Tibial nerve (tissue), 4 donors: ENCODE data around the gene RBM8A. TPM values are rescaled to one million over a fixed set of nuclear protein-coding genes. Genes with fewer than 3 reads are reported as not detected.
A peak's percentile ranks its signal among the peaks of the same experiment; 100 is the strongest.

Experiments
- DNase-seq, 2 donors: peaks; one replicate each; pipeline ENCODE4 v3.0.0-alpha.2; 2019; ENCODE audit warnings: low spot score in 2 of 2
- H3K27ac ChIP-seq, 4 donors: fragments of 200-600 bp; sonication (generic) in 3 of 4; one replicate each; pipeline ENCODE4 v1.5.1; 2017 to 2019; ENCODE audit warnings: mild to moderate bottlenecking in 1 of 4
- H3K27me3 ChIP-seq, 2 donors: fragments of 200-600 bp; sonication (generic) in 1 of 2; one replicate each; pipeline versions ENCODE4 v1.5.1 to v1.6.0; 2017 to 2019
- H3K36me3 ChIP-seq, 3 donors: fragments of 200-600 bp; sonication (generic); one replicate each; pipeline ENCODE4 v1.5.1; 2018 to 2019
- H3K4me1 ChIP-seq, 4 donors: fragments of 200-600 bp; sonication (generic) in 3 of 4; one replicate each; pipeline ENCODE4 v1.5.1; 2017 to 2019
- H3K4me3 ChIP-seq, 4 donors: fragments of 200-600 bp; sonication (generic) in 3 of 4; one replicate each; pipeline ENCODE4 v1.5.1; 2017 to 2019; ENCODE audit warnings: mild to moderate bottlenecking in 1 of 4, moderate library complexity in 1 of 4
- H3K9me3 ChIP-seq, 4 donors: fragments of 200-600 bp; sonication (generic) in 3 of 4; one replicate each; pipeline ENCODE4 v1.5.1; 2017 to 2019
- EP300 ChIP-seq, 2 donors: sonication (generic); formaldehyde crosslinking; IDR thresholded peaks; one replicate each; pipeline ENCODE4 v1.6.1; 2017; ENCODE audit warnings: antibody characterized with exemption in 2 of 2, mild to moderate bottlenecking in 1 of 2
- POLR2A ChIP-seq, 2 donors: fragments of 450-650 bp; IDR thresholded peaks; one replicate each; pipeline ENCODE4 v1.6.1; 2017; ENCODE audit warnings: antibody characterized with exemption in 2 of 2, mild to moderate bottlenecking in 2 of 2, moderate library complexity in 2 of 2
- WGBS, 2 donors: methylation state at CpG; one replicate each; pipeline ENCODE4 v1.1.5; 2018; 5-methylcytosine and 5-hydroxymethylcytosine counted together
- total RNA-seq, 4 donors: library from RNA; depleted of rRNA; stranded (reverse); fragments of >200 nt; gene quantifications; one replicate each; pipeline ENCODE4 v1.1.0, GENCODE V29; 2016
- TF ChIP-seq, protein P1 (sequence below), 5 experiments: fragments of 200-600 bp in 3 of 5; fragments of 450-650 bp in 2 of 5; sonication (generic) in 3 of 5; IDR thresholded peaks; one replicate each; pipeline ENCODE4 v1.5.1; 2016 to 2019; ENCODE audit warnings: antibody characterized with exemption in 5 of 5, mild to moderate bottlenecking in 3 of 5, moderate library complexity in 2 of 5

The RBM8A gene
- total RNA-seq, 4 donors from 2014 or later, result 113 to 157 (median 129) TPM

DNA sequence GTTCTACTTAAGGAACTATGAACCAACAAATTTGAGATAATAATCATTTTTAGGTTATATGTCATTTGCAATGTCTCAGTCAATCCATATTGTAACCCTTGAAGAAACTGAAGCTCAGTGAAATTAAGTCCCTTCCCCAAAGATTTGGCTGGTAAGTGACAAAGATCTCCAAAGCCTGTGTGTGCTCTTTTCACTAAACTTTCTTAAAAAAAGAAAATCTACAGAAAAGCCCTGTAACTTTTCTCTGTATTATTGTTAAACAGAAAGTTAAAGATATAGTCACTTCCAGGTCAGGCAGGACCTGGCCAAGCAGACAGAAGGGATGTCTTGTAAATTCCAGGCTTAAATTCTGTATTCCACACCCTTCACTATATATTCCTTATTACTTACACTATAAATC lies 29.1 kb upstream of the RBM8A start:
- Histone ChIP-seq H3K9me3 (no peaks in the 10 kb centered on the region), H3K4me3 (peak overlapping the region; percentile 77 to 83 (median 78)), H3K4me1 (peaks cover 0 to 75% (median 35%) of the 10 kb centered on the region in 4 donors), H3K36me3 (no peaks in the 10 kb centered on the region), H3K27me3 (no peaks in the 10 kb centered on the region), H3K27ac (peak overlapping the region; percentile 91 to 97 (median 96))
- no peak for TF ChIP-seq EP300 (IDR thresholded peaks at IDR 0.05)
- TF ChIP-seq, protein P1, sequence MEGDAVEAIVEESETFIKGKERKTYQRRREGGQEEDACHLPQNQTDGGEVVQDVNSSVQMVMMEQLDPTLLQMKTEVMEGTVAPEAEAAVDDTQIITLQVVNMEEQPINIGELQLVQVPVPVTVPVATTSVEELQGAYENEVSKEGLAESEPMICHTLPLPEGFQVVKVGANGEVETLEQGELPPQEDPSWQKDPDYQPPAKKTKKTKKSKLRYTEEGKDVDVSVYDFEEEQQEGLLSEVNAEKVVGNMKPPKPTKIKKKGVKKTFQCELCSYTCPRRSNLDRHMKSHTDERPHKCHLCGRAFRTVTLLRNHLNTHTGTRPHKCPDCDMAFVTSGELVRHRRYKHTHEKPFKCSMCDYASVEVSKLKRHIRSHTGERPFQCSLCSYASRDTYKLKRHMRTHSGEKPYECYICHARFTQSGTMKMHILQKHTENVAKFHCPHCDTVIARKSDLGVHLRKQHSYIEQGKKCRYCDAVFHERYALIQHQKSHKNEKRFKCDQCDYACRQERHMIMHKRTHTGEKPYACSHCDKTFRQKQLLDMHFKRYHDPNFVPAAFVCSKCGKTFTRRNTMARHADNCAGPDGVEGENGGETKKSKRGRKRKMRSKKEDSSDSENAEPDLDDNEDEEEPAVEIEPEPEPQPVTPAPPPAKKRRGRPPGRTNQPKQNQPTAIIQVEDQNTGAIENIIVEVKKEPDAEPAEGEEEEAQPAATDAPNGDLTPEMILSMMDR (IDR thresholded peaks at IDR 0.05), result no peak
- no peak for TF ChIP-seq POLR2A (IDR thresholded peaks at IDR 0.05)
- no peak for DNase-seq

- H3K4me1 ChIP-seq, result peaks cover 0 to 74% (median 35%) of the 10 kb centered on the region in 4 donors
- no peaks in the 10 kb centered on the region for H3K27me3 ChIP-seq
- H3K36me3 ChIP-seq, result no peaks in the 10 kb centered on the region
- no peaks in the 10 kb centered on the region for H3K9me3 ChIP-seq
- peak overlapping the region; percentile 91 to 97 (median 96) for H3K27ac ChIP-seq
- TF ChIP-seq EP300 (IDR thresholded peaks at IDR 0.05) (peak in 1 of 2 donors; percentile 15), POLR2A (IDR thresholded peaks at IDR 0.05) (no peak)
- no peak overlapping the region for H3K4me3 ChIP-seq
- no peak for DNase-seq
- WGBS, 2 donors, result 28 to 35% methylated on average over 2 of the region's 2 CpGs
Observed at GRCh38 chr1:145955436-145955835, 28.2 kb upstream of the RBM8A start.

- no peak for DNase-seq
- WGBS, 2 donors, result 70 to 78% methylated on average over 6 of the region's 6 CpGs
- TF ChIP-seq POLR2A (IDR thresholded peaks at IDR 0.05), result no peak
- no peak for TF ChIP-seq EP300 (IDR thresholded peaks at IDR 0.05)
- TF ChIP-seq, protein P1 (IDR thresholded peaks at IDR 0.05), result no peak
- Histone ChIP-seq H3K4me1 (peaks cover 0 to 67% (median 29%) of the 10 kb centered on the region in 4 donors), H3K36me3 (peaks cover 0 to under 1% (median 0%) of the 10 kb centered on the region in 3 donors), H3K9me3 (no peaks in the 10 kb centered on the region), H3K27me3 (no peaks in the 10 kb centered on the region), H3K27ac (no peak overlapping the region), H3K4me3 (no peak overlapping the region)
Observed at GRCh38 chr1:145953861-145954260, 26.6 kb upstream of the RBM8A start.

DNA sequence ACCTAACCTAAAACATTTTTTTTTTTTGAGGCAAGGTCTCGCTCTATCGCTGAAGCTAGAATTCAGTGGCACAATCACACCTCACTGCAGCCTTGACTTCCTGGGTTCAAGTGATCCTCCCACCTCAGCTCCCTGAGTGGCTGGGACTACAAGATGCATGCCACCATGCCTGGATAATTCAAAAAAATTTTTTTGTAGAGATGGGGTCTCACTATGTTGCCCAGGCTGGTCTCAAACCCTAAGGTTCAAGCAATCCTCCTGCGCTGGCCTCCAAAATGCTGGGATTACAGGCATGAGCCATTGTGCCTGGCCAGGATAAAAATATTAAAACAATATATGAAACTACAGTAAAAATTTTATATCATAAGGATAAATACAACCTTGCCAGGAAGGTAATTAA lies 25.6 kb upstream of the RBM8A start:
- no peak for DNase-seq
- Histone ChIP-seq H3K9me3 (no peaks in the 10 kb centered on the region), H3K36me3 (peaks cover 0 to 8% (median 0%) of the 10 kb centered on the region in 3 donors), H3K4me3 (no peak overlapping the region), H3K27ac (no peak overlapping the region), H3K27me3 (no peaks in the 10 kb centered on the region), H3K4me1 (peaks cover 0 to 62% (median 26%) of the 10 kb centered on the region in 4 donors)
- TF ChIP-seq POLR2A (IDR thresholded peaks at IDR 0.05) (no peak), EP300 (IDR thresholded peaks at IDR 0.05) (no peak)
- TF ChIP-seq, protein P1 (IDR thresholded peaks at IDR 0.05), result no peak
- 94 to 99% methylated on average over 3 of the region's 3 CpGs for WGBS, 2 donors

DNA sequence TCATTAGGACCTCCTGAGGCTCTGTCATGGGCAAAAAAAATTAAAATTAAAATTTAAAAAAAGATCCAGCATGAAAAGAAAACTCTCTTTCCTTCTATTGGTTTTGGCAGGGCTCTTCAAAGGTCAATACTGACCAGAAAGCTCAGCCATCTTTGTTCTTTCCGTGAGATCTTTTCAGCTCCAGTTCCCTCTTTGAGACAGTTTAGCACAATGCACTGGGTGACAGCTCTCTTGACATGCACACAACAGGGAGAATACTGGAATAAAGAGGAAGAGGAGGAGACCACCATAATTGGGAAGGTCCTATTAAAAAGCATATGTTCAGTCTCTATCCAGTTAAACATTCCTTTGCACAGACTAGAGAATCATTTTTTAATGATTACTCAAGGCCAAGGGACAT lies 24.2 kb upstream of the RBM8A start:
- no peak for TF ChIP-seq EP300 (IDR thresholded peaks at IDR 0.05)
- TF ChIP-seq, protein P1 (IDR thresholded peaks at IDR 0.05), result no peak
- no peak for TF ChIP-seq POLR2A (IDR thresholded peaks at IDR 0.05)
- DNase-seq, result no peak
- peaks cover 0 to 21% (median 6%) of the 10 kb centered on the region in 3 donors for H3K36me3 ChIP-seq
- no peaks in the 10 kb centered on the region for H3K9me3 ChIP-seq
- H3K27ac ChIP-seq, result no peak overlapping the region
- peaks cover 0 to 57% (median 23%) of the 10 kb centered on the region in 4 donors for H3K4me1 ChIP-seq
- 31 to 40% methylated on average over 1 of the region's 1 CpG for WGBS, 2 donors
- H3K27me3 ChIP-seq, result no peaks in the 10 kb centered on the region
- H3K4me3 ChIP-seq, result no peak overlapping the region

DNA sequence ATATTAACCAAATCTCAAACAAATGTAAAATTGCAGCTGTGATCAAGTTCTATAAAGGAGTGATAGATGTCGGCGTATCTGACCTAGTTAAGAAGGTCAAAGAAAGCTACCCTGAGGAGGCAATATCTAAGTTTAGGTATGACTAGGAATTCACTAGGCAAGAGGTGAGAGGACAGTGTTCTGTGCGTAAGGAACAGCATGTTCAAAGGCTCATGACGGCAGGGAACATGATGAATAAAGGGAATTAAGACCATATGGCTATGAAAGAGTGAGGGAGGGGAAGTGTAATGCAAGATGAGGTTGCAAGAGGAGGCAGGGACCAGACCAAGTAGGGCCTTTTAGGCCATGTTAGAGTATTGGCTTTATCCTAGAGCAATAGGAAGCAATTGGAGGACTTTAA lies 21.9 kb upstream of the RBM8A start:
- WGBS, 2 donors, result 90 to 91% methylated on average over 4 of the region's 4 CpGs

More for the DNA sequence above, 21.9 kb upstream of the RBM8A start:
- no peaks in the 10 kb centered on the region for H3K27me3 ChIP-seq
- H3K36me3 ChIP-seq, result peaks cover 0 to 25% (median 6%) of the 10 kb centered on the region in 3 donors
- peaks cover 0 to 34% (median 4%) of the 10 kb centered on the region in 4 donors for H3K4me1 ChIP-seq
- no peak overlapping the region for H3K27ac ChIP-seq
- no peak overlapping the region for H3K4me3 ChIP-seq
- TF ChIP-seq EP300 (IDR thresholded peaks at IDR 0.05) (no peak), POLR2A (IDR thresholded peaks at IDR 0.05) (no peak)
- TF ChIP-seq, protein P1 (IDR thresholded peaks at IDR 0.05), result no peak
- no peaks in the 10 kb centered on the region for H3K9me3 ChIP-seq
- DNase-seq, result no peak
